Left lobe of liver (tissue), 2 donors: ENCODE data around the gene RPS6KL1. TPM values are rescaled to one million over a fixed set of nuclear protein-coding genes. Genes with fewer than 3 reads are reported as not detected.
"Not testable (repeated sequence)": the region's sequence is repeated elsewhere in the genome, so short reads cannot be mapped to it uniquely, and the experiment has no call there.

Source experiments
- ATAC-seq: fragments of 200-7000 bp; cut with Tn5 transposase; one replicate; pipeline ENCODE4 v1.9.1; 2020; ENCODE audit warnings: mild to moderate bottlenecking, moderate library complexity
- DNase-seq: peaks from one replicate; pipeline ENCODE4 v3.0.0-alpha.2; 2020; ENCODE audit warnings: low spot score
- total RNA-seq: library from RNA; stranded (reverse); gene quantifications from one replicate; pipeline ENCODE4 v1.2.1, GENCODE V29; 2021
- donor health status: DM: no; HTN: no; CAD: no; lungs with moderate emphysema.
- donor health status: DM: no; HTN: yes; CAD: no.

Gene RPS6KL1
- total RNA-seq, 1 donor from 2014 or later: 4.6 TPM

DNA sequence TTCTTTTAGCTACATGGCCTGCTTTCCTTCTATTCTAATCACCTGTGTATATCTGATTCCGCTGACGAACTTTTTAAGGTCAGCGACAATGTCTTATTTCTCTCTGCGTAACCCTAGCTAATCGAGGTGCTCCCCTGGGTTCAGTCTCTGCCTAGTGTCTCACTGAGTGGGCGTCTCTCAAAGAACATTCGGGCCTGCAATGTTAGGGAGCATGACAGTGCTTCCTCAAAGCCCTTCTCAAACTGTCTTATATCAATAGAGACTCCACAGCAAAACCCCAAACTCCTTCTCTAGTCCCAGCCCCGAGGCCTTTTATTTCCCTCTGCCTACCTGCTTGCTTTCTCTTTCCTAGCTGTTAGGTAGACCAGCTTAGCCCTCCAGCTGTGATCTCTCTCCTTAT lies 13.7 kb upstream of the RPS6KL1 start:
- ATAC-seq: no peak
- DNase-seq: no peak

- no peak for DNase-seq
- ATAC-seq: no peak
These were observed 13.1 kb upstream of the RPS6KL1 start for GRCh38 chr14:74936151-74936550.

DNA sequence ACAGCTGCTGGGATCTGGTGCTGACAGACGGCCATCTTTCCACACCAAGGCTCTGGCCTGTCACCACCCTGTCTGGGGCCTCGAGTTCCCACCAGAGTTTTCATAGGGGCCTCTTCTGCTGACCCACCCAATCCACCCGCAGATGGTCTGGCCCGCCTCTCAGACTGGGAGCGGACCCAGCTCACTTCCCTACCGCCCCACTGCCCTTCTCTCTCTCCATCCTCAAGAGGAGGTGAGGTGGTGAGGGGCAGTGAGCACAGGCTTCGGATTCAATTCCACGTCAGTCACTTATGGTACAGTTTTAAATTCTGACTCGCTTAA lies 12.3 kb upstream of the RPS6KL1 start:
- ATAC-seq: peak; percentile 9
- no peak for DNase-seq

DNA sequence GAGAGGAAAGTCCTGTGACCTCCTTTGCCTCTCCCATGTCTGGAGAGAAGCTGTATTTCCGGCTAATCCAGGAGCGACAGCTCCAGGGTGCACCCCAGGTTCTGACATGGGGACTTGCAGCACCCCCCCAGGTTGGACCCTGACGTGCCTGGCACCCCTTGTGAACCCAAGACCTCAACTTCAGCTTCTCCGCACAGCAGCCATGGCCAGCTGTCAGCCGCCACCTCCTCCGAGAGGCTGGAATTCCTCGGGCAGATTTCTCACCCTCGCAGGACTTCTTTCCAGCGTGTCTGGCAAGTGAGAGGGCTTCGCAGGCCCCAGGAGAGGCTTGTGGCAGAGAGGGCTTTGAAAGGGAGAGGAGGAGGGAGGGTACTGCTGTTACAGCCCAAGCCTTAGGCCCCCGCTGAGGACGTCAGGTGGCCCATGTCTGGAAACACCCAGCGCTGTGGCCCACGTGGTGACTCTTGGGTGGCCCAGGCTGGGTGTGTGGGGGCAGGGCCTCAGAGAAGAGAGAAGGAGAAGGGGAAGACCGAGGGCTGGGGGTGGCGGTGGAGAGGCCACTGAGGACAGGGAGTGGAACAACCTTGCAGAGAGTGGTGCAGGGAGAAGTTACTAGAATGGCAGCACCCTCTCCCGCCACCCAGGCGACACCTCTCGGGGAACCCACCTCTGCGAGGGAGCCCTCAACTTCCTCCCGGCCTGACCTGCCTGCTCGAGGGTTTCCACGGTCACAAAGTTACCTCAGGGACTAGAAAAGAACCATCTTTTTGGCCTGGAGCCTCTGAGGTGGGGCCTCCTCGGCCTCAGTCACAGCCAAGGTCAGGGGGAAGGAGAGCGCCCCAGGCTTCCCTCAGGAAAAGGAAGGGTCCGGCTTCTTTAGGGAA lies 11.7 kb upstream of the RPS6KL1 start:
- DNase-seq (no peak), ATAC-seq (peak; percentile 37)

GRCh38 chr14:74934041-74934440 lies 11.0 kb upstream of the RPS6KL1 start:
- DNase-seq (no peak), ATAC-seq (no peak)

DNA sequence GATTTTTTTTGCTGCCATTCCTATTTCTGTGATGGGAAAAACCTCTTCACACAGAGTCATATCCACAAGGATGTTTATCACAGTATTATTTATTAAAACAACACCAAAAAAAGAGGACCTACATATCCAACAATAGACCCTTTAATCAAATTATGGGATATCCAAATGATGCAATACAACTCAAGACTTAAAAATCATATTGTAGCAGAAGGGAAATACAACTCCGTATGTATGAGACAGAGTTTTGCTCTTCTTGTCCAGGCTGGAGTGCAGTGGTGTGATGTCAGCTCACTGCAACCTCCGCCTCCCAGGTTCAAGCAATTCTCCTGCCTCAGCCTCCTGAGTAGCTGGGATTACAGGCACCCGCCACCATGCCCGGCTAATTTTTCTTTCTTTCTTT lies 9.9 kb upstream of the RPS6KL1 start:
- DNase-seq, ATAC-seq: not testable (repeated sequence)

DNA sequence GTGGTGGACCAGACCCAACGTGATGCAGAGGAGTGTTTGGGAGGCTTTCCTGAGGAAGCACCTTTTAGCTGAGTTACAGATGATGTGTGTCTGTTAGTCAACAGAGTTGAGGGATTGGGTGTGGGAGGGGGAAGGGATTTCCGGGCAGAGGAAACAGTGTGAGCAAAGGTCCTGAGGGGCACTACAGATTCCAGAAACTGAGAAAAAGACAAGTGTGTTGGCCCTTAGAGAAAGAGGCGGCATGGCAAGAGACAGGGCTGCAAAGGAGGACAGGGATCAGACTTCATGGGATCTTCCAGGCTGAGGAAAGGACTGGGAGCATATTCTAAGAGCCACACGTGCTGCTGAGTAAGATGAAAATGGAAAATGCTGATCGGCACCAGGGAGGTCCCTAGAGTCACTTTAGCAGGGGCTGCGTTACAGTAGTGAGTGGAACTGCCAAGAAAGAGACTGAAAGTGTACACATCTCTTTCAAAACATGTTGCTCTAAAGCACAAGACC lies 9.4 kb upstream of the RPS6KL1 start:
- ATAC-seq (peak; percentile 59), DNase-seq (no peak)

DNA sequence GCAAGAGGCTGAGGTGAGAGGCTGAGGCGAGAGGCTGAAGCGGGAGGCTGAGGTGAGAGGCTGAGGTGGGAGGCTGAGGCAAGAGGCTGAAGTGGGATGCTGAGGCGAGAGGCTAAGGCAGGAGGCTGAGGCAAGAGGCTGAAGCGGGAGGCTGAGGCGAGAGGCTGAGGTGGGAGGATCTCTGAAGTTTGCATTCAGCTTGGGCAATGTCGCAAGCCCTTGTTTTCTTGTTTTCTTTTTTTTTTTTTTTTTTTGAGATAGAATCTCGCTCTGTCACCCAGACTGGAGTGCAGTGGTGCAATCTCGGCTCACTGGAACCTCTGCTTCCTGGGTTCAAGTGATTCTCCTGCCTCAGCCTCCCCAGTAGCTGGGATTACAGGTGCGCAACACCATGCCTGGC lies 8.7 kb upstream of the RPS6KL1 start:
- not testable (repeated sequence) for DNase-seq, ATAC-seq

DNA sequence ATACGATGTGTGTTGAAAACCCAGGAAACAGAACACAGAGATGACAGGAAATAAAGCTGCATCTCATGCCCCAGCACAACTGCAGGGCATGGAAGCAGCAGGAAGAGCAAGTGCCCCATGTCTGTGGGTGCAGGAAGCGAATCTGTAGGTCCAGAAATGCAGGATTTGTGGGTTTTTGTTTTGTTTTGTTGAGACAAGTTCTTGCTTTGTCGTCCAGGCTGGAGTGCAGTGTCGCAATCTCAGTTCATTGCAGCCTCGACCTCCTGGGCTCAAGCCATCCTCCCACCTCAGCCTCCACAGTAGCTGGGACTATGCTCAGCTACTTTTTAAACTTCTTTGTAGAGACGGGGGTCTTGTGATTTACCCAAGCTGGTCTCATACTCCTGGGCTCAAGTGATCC lies 6.2 kb upstream of the RPS6KL1 start:
- no peak for DNase-seq
- no peak for ATAC-seq

DNA sequence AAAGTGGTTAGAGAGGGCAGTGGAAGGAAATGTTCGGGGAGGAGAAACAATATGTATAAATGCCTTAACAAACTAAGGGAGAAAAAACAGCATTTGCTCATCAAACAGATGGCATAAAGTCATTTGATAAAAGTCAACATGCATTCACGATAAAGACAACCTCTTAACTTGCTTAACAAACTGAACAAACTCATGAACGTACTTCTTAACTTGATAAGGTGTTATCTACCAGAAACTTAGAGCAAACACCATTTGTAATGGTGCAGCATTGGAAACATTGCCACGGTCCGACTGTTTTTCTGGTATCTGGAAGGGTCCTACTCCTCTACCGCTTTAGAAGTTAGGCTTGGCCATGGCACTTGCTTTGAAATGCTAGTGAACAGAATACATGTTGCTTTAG lies 4.2 kb upstream of the RPS6KL1 start:
- DNase-seq: no peak
- ATAC-seq: no peak

DNA sequence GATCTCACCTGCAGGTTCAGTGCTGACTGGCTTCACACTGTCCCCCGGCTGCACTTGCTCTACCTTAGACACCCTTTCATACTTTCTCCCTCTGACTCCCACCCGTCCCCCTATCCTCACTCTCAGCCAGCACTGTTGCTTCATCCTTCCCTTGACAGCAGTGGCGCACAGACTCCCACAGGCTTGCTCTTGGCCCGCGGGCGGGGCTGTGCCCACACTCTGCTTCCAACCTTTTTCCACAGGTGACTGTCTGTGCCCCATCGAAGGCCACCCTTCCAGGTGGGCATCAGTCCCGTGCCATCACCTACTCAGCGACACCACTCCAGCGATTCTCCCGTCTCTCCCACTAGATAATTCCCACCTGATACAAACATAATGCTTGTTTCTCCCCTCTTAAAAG lies 1.0 kb upstream of the RPS6KL1 start:
- no peak for DNase-seq
- no peak for ATAC-seq

- no peak for DNase-seq
- no peak for ATAC-seq
These were observed 891 bp downstream of the RPS6KL1 start for GRCh38 chr14:74921987-74922751.

- DNase-seq (no peak), ATAC-seq (no peak)
These were observed 1.9 kb downstream of the RPS6KL1 start for GRCh38 chr14:74921053-74921620.

DNA sequence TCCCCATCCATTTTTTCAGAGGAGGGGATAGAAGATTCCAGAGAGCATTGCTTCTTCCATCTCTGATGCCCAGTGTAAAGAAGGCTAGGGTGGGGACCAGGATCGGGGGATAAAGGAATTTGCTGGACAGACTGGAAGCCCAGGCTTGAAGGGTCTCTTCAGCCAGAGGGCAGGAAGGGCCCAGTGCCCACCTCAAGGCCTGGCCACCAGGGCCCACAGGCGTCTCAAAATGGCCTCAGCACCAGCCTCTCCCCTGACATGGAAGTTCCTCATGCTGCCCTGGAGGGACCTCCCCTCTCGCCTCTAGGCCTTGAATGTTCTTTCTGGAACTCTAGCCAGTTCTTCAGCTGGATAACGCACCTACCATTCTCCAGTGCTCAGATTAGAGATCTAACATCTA lies 2.8 kb downstream of the RPS6KL1 start:
- ATAC-seq: no peak

GRCh38 chr14:74919421-74920165 lies 3.5 kb downstream of the RPS6KL1 start:
- DNase-seq (no peak), ATAC-seq (no peak)

More for the DNA sequence above, 2.8 kb downstream of the RPS6KL1 start:
- DNase-seq: no peak

- ATAC-seq (no peak), DNase-seq (no peak)
These were observed 4.7 kb downstream of the RPS6KL1 start for GRCh38 chr14:74918380-74918779.

DNA sequence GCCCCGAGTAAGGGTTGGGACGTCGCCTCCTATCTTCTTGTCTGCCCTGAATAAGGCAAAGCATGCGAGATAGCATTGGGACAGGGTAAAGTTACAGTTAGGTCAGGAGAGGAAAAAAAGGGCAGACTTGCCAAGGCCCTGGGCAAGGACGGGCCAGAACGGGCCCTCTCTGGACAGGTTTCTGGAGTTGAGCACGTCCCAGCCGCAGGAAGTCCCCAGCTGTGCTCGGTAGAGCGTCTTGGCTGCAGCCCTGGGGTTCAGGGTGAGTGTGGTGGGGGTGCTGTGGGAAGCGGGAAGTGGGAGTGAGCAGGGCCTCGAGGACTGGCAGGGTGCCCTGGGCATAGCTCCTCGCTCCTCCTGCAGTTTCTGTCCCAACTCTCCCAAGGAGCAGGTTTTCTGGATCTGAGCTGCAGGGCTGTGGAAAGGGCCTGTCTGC lies 5.4 kb downstream of the RPS6KL1 start:
- no peak for DNase-seq
- peak; percentile 23 for ATAC-seq

DNA sequence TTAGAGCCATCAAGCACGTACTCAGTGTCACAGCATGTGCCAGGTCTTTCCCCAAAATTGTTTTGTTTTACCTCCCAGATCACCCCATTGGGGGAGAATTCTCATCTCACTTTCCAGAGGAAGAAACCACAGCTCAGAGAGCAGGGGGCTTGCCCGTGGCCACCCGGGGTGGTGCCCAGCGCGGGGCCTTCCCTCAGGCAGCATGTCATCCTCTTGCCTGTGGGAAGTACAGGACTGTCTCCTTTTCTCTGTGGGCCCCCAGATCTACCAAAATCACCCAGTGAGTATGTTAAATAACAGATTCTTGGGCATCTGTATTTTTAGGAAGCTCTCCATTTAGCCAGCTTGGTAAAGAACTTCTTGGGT lies 5.9 kb downstream of the RPS6KL1 start:
- ATAC-seq: no peak
- no peak for DNase-seq

GRCh38 chr14:74915826-74916225 lies 7.2 kb downstream of the RPS6KL1 start:
- no peak for ATAC-seq

GRCh38 chr14:74915426-74915825 lies 7.6 kb downstream of the RPS6KL1 start:
- DNase-seq: no peak
- ATAC-seq: no peak

More at GRCh38 chr14:74915826-74916225, 7.2 kb downstream of the RPS6KL1 start:
- no peak for DNase-seq
